Fibroblast of mammary gland (primary cell): ENCODE measurements around the gene SOST.
"Not testable (repeated sequence)": the region's sequence is repeated elsewhere in the genome, so short reads cannot be mapped to it uniquely, and the experiment has no call there.

Experiments used
- DNase-seq: peaks from one replicate; pipeline ENCODE4 v3.0.0-alpha.2; 2010; ENCODE audit warnings: low read depth
- H3K4me3 ChIP-seq: 2 replicates; pipeline ENCODE4 v1.5.1; 2011; ENCODE audit warnings: low read depth, mild to moderate bottlenecking, low read length, moderate library complexity; ENCODE audit not compliant: control insufficient read depth
- TF ChIP-seq, protein P1 (sequence below): conservative IDR thresholded peaks from 2 replicates; pipeline ENCODE4 v1.5.1; 2011; ENCODE audit warnings: low read depth, low read length, inconsistent platforms; ENCODE audit not compliant: control insufficient read depth, insufficient read depth

The SOST gene

DNA sequence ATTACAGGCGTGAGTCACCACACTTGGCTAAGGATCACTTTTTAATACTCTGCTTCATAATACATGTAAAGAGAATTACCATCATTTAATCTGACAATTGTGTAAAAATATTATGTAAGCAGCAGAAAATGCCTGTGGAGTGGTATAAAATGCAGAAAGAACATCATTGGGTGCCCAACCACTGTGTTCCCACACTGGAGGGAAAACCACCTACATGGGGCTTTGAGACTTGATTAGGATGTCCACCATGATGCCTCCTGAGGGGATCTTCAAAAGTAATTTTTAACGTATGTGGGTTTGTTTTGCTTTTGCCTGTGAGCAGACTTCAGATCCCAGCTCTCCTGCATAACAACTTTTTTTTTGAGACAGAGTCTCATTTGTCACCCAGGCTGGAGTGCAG lies 40.5 kb upstream of the SOST start:
- TF ChIP-seq, protein P1, sequence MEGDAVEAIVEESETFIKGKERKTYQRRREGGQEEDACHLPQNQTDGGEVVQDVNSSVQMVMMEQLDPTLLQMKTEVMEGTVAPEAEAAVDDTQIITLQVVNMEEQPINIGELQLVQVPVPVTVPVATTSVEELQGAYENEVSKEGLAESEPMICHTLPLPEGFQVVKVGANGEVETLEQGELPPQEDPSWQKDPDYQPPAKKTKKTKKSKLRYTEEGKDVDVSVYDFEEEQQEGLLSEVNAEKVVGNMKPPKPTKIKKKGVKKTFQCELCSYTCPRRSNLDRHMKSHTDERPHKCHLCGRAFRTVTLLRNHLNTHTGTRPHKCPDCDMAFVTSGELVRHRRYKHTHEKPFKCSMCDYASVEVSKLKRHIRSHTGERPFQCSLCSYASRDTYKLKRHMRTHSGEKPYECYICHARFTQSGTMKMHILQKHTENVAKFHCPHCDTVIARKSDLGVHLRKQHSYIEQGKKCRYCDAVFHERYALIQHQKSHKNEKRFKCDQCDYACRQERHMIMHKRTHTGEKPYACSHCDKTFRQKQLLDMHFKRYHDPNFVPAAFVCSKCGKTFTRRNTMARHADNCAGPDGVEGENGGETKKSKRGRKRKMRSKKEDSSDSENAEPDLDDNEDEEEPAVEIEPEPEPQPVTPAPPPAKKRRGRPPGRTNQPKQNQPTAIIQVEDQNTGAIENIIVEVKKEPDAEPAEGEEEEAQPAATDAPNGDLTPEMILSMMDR: no peak
- DNase-seq: no peak
- H3K4me3 ChIP-seq: no peak overlapping the region

DNA sequence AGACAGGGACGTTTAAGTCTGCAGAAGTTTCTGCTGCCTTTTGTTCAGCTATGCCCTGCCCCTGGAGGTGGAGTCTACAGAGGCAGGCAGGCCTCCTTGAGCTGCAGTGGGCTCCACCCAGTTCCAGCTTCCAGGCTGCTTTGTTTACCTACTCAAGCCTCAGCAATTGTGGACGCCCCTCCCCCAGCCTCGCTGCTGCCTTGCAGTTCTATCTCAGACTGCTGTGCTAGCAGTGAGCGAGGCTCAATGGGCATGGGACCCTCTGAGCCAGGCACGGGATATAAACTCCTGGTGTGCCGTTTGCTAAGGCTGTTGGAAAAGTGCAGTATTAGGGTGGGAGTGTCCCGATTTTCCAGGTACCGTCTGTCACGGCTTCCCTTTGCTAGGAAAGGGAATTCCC lies 39.4 kb upstream of the SOST start:
- H3K4me3 ChIP-seq: not testable (repeated sequence)

DNA sequence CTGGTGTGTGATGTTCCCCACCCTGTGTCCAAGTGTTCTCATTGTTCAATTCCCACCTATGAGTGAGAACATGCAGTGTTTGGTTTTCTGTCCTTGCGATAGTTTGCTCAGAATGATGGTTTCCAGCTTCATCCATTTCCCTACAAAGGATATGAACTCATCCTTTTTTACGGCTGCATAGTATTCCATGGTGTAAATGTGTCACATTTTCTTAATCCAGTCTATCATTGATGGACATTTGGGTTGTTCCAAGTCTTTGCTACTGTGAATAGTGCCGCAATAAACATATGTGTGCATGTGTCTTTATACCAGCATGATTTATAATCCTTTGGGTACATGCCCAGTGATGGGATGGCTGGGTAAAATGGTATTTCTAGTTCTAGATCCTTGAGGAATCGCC lies 34.1 kb upstream of the SOST start:
- DNase-seq, H3K4me3 ChIP-seq: not testable (repeated sequence)

More for the DNA sequence above, 39.4 kb upstream of the SOST start:
- DNase-seq: not testable (repeated sequence)

- no peak overlapping the region for H3K4me3 ChIP-seq
- peak; percentile 63 for DNase-seq
- TF ChIP-seq, protein P1: no peak
Measured at GRCh38 chr17:43791589-43791988, 33.0 kb upstream of the SOST start.

- no peak overlapping the region for H3K4me3 ChIP-seq
- no peak for DNase-seq
- TF ChIP-seq, protein P1: no peak
Measured at GRCh38 chr17:43790311-43790940, 31.8 kb upstream of the SOST start.

DNA sequence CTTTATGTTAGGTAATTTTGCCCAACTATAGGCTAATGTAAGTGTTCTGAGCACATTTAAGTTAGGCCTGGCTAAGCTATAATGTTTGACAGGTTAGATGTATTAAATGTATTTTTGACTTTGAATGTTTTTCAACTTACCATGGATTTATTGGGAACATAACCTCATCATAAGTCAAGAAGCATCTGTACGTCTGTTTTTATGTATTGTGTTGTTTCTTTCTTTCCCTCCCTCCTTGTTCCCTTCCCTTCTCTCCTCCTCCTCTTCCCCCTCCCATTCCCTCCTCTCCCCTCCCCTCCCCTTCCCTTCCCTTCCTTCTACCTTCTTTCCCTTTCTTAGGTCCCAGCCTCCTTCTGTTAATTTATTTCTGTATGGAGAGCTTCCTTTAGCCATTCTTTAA lies 30.9 kb upstream of the SOST start:
- no peak overlapping the region for H3K4me3 ChIP-seq
- DNase-seq: no peak
- TF ChIP-seq, protein P1: no peak

DNA sequence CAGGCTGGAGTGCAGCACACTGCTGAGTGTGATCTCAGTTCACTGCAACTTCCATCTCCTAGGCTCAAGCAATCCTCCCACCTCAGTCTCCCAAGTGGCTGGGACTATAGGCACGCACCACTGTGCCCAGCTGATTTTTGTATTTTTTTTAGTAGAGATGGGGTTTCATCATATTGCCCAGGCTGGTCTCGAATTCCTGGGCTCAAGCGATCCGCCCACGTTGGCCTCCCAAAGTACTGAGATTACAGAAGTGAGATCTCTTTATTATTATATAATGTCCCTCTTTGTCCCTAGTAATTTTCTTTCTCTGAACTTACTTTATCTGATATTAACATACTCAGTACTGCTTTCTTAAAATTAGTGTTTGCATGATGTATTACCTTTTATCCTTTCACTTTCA lies 29.9 kb upstream of the SOST start:
- TF ChIP-seq, protein P1: no peak
- DNase-seq: no peak

DNA sequence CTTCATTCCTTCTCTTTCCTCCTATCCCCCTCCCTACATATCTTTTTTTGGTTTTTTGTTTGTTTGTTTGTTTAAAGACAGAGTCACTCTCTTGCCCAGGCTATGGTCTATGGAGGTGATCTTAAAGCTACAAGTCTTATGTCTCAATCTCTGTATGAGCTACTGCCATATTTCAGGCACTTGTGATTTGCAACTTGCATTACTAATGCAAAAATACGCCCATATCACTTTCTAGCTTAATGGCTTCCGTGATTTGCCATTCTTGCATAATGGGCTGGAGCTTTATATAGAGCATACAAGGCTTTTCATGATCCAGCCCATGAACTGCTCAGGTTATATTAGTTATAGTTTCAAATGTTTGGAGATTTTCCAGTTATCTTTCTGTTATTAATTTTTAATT lies 29.1 kb upstream of the SOST start:
- H3K4me3 ChIP-seq: no peak overlapping the region
- TF ChIP-seq, protein P1: no peak
- DNase-seq: no peak

More for the DNA sequence above, 29.9 kb upstream of the SOST start:
- H3K4me3 ChIP-seq: no peak overlapping the region
